C4-2B (cell line): Measurements from ENCODE around the gene NTRK3.

ENCODE experiments used
- CTCF ChIP-seq: fragments of 450-650 bp; conservative IDR thresholded peaks from 2 replicates; pipeline ENCODE4 v1.5.1; 2017; ENCODE audit warnings: mild to moderate bottlenecking
- ZFX ChIP-seq: fragments of 450-650 bp; IDR thresholded peaks from 2 replicates; pipeline ENCODE4 v1.6.1; 2017

GRCh38 chr15:88098361-88098760 is 158.2 kb downstream of the NTRK3 start:
- TF ChIP-seq CTCF: no peak
- no peak for TF ChIP-seq ZFX
